Liver (tissue), 3 donors: ENCODE measurements around the gene LRP11.

Source experiments
- ATF3 ChIP-seq: IDR thresholded peaks from 2 replicates; pipeline ENCODE4 v1.6.1; 2016; ENCODE audit warnings: antibody characterized with exemption
- EGR1 ChIP-seq, 2 donors: IDR thresholded peaks; 2 replicates each; pipeline ENCODE4 v1.6.1; 2016 to 2018; ENCODE audit warnings: antibody characterized with exemption in 2 of 2, low read depth in 2 of 2
- FOXA1 ChIP-seq: IDR thresholded peaks from 2 replicates; pipeline ENCODE4 v1.6.1; 2016; ENCODE audit warnings: antibody characterized with exemption
- JUND ChIP-seq, 2 donors: IDR thresholded peaks; 2 replicates each; pipeline ENCODE4 v1.6.1; 2016; ENCODE audit warnings: antibody characterized with exemption in 2 of 2
- MAX ChIP-seq: IDR thresholded peaks from 2 replicates; pipeline ENCODE4 v1.6.1; 2016; ENCODE audit warnings: antibody characterized with exemption
- RAD21 ChIP-seq, 2 donors: IDR thresholded peaks; 2 replicates each; pipeline ENCODE4 v1.6.1; 2016; ENCODE audit warnings: antibody characterized with exemption in 2 of 2, mild to moderate bottlenecking in 2 of 2
- REST ChIP-seq: IDR thresholded peaks from 2 replicates; pipeline ENCODE4 v1.6.1; 2016; ENCODE audit warnings: antibody characterized with exemption, mild to moderate bottlenecking
- SP1 ChIP-seq: IDR thresholded peaks from 2 replicates; pipeline ENCODE4 v1.6.1; 2018; ENCODE audit warnings: antibody characterized with exemption, mild to moderate bottlenecking
- TAF1 ChIP-seq: conservative IDR thresholded peaks from 2 replicates; pipeline ENCODE4 v1.6.1; 2016; ENCODE audit warnings: antibody characterized with exemption, mild to moderate bottlenecking
- YY1 ChIP-seq: IDR thresholded peaks from 2 replicates; pipeline ENCODE4 v1.6.1; 2016; ENCODE audit warnings: antibody characterized with exemption, mild to moderate bottlenecking
- TF ChIP-seq, protein P1 (sequence below): fragments of 150-350 bp; IDR thresholded peaks from 2 replicates; pipeline ENCODE4 v1.5.1; 2017; ENCODE audit warnings: improper control_type of control experiment, low read depth, low read length; ENCODE audit not compliant: missing input control
- donor health status: healthy.
- donor health status: healthy.

DNA sequence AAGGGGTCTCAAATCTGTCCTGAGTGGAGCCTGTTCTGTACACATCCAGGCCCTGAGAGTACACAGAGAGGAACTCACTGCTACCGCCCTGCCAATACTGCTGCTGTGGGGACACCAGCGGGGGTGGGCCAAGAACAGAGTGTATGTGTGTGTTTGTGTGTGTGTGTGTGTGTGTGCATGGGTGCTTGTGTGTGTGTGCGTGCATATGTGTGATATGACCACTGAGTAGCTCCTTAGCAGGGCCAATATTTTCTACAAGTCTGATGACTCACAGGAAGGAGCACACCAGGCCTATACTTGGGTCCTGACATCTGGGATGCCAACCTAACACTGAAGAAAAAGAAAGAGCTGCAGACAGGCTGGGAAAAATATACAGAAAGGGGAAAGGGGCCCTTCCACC, 32.3 kb upstream of the LRP11 start:
- TF ChIP-seq, protein P1, sequence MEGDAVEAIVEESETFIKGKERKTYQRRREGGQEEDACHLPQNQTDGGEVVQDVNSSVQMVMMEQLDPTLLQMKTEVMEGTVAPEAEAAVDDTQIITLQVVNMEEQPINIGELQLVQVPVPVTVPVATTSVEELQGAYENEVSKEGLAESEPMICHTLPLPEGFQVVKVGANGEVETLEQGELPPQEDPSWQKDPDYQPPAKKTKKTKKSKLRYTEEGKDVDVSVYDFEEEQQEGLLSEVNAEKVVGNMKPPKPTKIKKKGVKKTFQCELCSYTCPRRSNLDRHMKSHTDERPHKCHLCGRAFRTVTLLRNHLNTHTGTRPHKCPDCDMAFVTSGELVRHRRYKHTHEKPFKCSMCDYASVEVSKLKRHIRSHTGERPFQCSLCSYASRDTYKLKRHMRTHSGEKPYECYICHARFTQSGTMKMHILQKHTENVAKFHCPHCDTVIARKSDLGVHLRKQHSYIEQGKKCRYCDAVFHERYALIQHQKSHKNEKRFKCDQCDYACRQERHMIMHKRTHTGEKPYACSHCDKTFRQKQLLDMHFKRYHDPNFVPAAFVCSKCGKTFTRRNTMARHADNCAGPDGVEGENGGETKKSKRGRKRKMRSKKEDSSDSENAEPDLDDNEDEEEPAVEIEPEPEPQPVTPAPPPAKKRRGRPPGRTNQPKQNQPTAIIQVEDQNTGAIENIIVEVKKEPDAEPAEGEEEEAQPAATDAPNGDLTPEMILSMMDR, result no peak
- TF ChIP-seq ATF3 (no peak), SP1 (no peak), YY1 (no peak), MAX (no peak), EGR1 (IDR thresholded peaks at IDR 0.05; ENCODE audit: low read depth in 2 of 2) (no peak), TAF1 (no peak), FOXA1 (no peak), JUND (IDR thresholded peaks at IDR 0.05) (no peak), REST (no peak), RAD21 (IDR thresholded peaks at IDR 0.05) (no peak)
